ENCODE results near the gene TANGO6. TPM values are rescaled to one million over a fixed set of nuclear protein-coding genes. Genes with fewer than 3 reads are reported as not detected.

TANGO6 gene
- total RNA-seq, 2 donors from 2014 or later = 20.0 to 24.8 TPM

GRCh38 chr16:68993885-68994284, 150.6 kb downstream of the TANGO6 start:
- DNase-seq = no peak
- H3K36me3 Mint-ChIP-seq (ENCODE audit: insufficient read depth in 2 of 2) = no peaks in the 10 kb centered on the region
- H3K27me3 Mint-ChIP-seq (ENCODE audit: low read depth) = no peaks in the 10 kb centered on the region
- H3K4me3 Mint-ChIP-seq = no peak overlapping the region
- no peak overlapping the region for H3K27ac Mint-ChIP-seq
- no peaks in the 10 kb centered on the region for H3K9me3 Mint-ChIP-seq
- ATAC-seq (replicated peaks in 1 of 2) = no peak
- H3K4me1 Mint-ChIP-seq (ENCODE audit: low read depth) = no peaks in the 10 kb centered on the region

- Mint-ChIP-seq H3K27me3 (ENCODE audit: low read depth) (no peaks in the 10 kb centered on the region), H3K9me3 (no peaks in the 10 kb centered on the region), H3K36me3 (ENCODE audit: insufficient read depth in 2 of 2) (no peaks in the 10 kb centered on the region), H3K4me1 (ENCODE audit: low read depth) (no peaks in the 10 kb centered on the region), H3K27ac (no peak overlapping the region), H3K4me3 (no peak overlapping the region)
- ATAC-seq (replicated peaks in 1 of 2) (no peak), DNase-seq (no peak)
Measured at GRCh38 chr16:68994324-68994723, 151.0 kb downstream of the TANGO6 start.

- ATAC-seq (replicated peaks in 1 of 2) (no peak), DNase-seq (no peak)
- Mint-ChIP-seq H3K27ac (no peak overlapping the region), H3K27me3 (ENCODE audit: low read depth) (no peaks in the 10 kb centered on the region), H3K36me3 (ENCODE audit: insufficient read depth in 2 of 2) (no peaks in the 10 kb centered on the region), H3K4me3 (no peak overlapping the region), H3K4me1 (ENCODE audit: low read depth) (no peaks in the 10 kb centered on the region), H3K9me3 (no peaks in the 10 kb centered on the region)
Measured at GRCh38 chr16:68995011-68995504, 151.7 kb downstream of the TANGO6 start.

GRCh38 chr16:68997564-68997963, 154.2 kb downstream of the TANGO6 start:
- ATAC-seq (replicated peaks in 1 of 2) (no peak), DNase-seq (no peak)
- peaks cover 2 to 13% of the 10 kb centered on the region in 2 donors for H3K36me3 Mint-ChIP-seq (ENCODE audit: insufficient read depth in 2 of 2)
- H3K27me3 Mint-ChIP-seq (ENCODE audit: low read depth) = no peaks in the 10 kb centered on the region
- H3K27ac Mint-ChIP-seq = no peak overlapping the region
- peaks cover 0 to 2% of the 10 kb centered on the region in 2 donors for H3K9me3 Mint-ChIP-seq
- H3K4me1 Mint-ChIP-seq (ENCODE audit: low read depth) = no peaks in the 10 kb centered on the region
- no peak overlapping the region for H3K4me3 Mint-ChIP-seq

GRCh38 chr16:68999114-68999513, 155.8 kb downstream of the TANGO6 start:
- Mint-ChIP-seq H3K36me3 (ENCODE audit: insufficient read depth in 2 of 2) (peaks cover 5 to 21% of the 10 kb centered on the region in 2 donors), H3K4me3 (no peak overlapping the region), H3K4me1 (ENCODE audit: low read depth) (no peaks in the 10 kb centered on the region), H3K9me3 (peaks cover 0 to 4% of the 10 kb centered on the region in 2 donors), H3K27ac (no peak overlapping the region), H3K27me3 (ENCODE audit: low read depth) (no peaks in the 10 kb centered on the region)
- DNase-seq (no peak), ATAC-seq (replicated peaks in 1 of 2) (no peak)

- DNase-seq (no peak), ATAC-seq (replicated peaks in 1 of 2) (no peak)
- no peaks in the 10 kb centered on the region for H3K27me3 Mint-ChIP-seq (ENCODE audit: low read depth)
- H3K4me1 Mint-ChIP-seq (ENCODE audit: low read depth) = no peaks in the 10 kb centered on the region
- no peak overlapping the region for H3K27ac Mint-ChIP-seq
- no peak overlapping the region for H3K4me3 Mint-ChIP-seq
- H3K9me3 Mint-ChIP-seq = peaks cover 0 to 4% of the 10 kb centered on the region in 2 donors
- peaks cover 5 to 21% of the 10 kb centered on the region in 2 donors for H3K36me3 Mint-ChIP-seq (ENCODE audit: insufficient read depth in 2 of 2)
Measured at GRCh38 chr16:69003500-69003899, 160.2 kb downstream of the TANGO6 start.

GRCh38 chr16:69005641-69006355, 162.5 kb downstream of the TANGO6 start:
- H3K4me3 Mint-ChIP-seq = no peak overlapping the region
- no peaks in the 10 kb centered on the region for H3K4me1 Mint-ChIP-seq (ENCODE audit: low read depth)
- no peak for DNase-seq
- peaks cover 5 to 19% of the 10 kb centered on the region in 2 donors for H3K36me3 Mint-ChIP-seq (ENCODE audit: insufficient read depth in 2 of 2)
- H3K9me3 Mint-ChIP-seq = peaks cover 0 to 4% of the 10 kb centered on the region in 2 donors
- no peak overlapping the region for H3K27ac Mint-ChIP-seq
- no peak for ATAC-seq (replicated peaks in 1 of 2)
- H3K27me3 Mint-ChIP-seq (ENCODE audit: low read depth) = no peaks in the 10 kb centered on the region

- H3K27ac Mint-ChIP-seq = no peak overlapping the region
- no peak for ATAC-seq (replicated peaks in 1 of 2)
Measured at GRCh38 chr16:69012906-69013305, 169.6 kb downstream of the TANGO6 start.

GRCh38 chr16:69013991-69014390, 170.7 kb downstream of the TANGO6 start:
- H3K4me1 Mint-ChIP-seq (ENCODE audit: low read depth) = peaks cover 11% of the 10 kb centered on the region
- H3K4me3 Mint-ChIP-seq = no peak overlapping the region
- no peak overlapping the region for H3K27ac Mint-ChIP-seq
- DNase-seq (no peak), ATAC-seq (replicated peaks in 1 of 2) (no peak)
- H3K36me3 Mint-ChIP-seq (ENCODE audit: insufficient read depth in 2 of 2) = no peaks in the 10 kb centered on the region
- H3K9me3 Mint-ChIP-seq = no peaks in the 10 kb centered on the region
- H3K27me3 Mint-ChIP-seq (ENCODE audit: low read depth) = no peaks in the 10 kb centered on the region

More at GRCh38 chr16:69012906-69013305, 169.6 kb downstream of the TANGO6 start:
- Mint-ChIP-seq H3K27me3 (ENCODE audit: low read depth) (no peaks in the 10 kb centered on the region), H3K9me3 (no peaks in the 10 kb centered on the region), H3K36me3 (ENCODE audit: insufficient read depth in 2 of 2) (no peaks in the 10 kb centered on the region), H3K4me1 (ENCODE audit: low read depth) (peaks cover 11% of the 10 kb centered on the region), H3K4me3 (no peak overlapping the region)
- DNase-seq = no peak

GRCh38 chr16:69014811-69015210, 171.5 kb downstream of the TANGO6 start:
- H3K4me1 Mint-ChIP-seq (ENCODE audit: low read depth) = peaks cover 11% of the 10 kb centered on the region

GRCh38 chr16:69017036-69017783, 173.9 kb downstream of the TANGO6 start:
- DNase-seq (peak in 1 of 2 donors; percentile 2), ATAC-seq (replicated peaks in 1 of 2) (peak; percentile 21 to 31)
- Mint-ChIP-seq H3K4me3 (no peak overlapping the region), H3K27me3 (ENCODE audit: low read depth) (no peaks in the 10 kb centered on the region), H3K4me1 (ENCODE audit: low read depth) (peaks cover 11% of the 10 kb centered on the region), H3K36me3 (ENCODE audit: insufficient read depth in 2 of 2) (no peaks in the 10 kb centered on the region), H3K9me3 (no peaks in the 10 kb centered on the region), H3K27ac (no peak overlapping the region)

More at GRCh38 chr16:69014811-69015210, 171.5 kb downstream of the TANGO6 start:
- Mint-ChIP-seq H3K36me3 (ENCODE audit: insufficient read depth in 2 of 2) (no peaks in the 10 kb centered on the region), H3K27me3 (ENCODE audit: low read depth) (no peaks in the 10 kb centered on the region), H3K27ac (no peak overlapping the region), H3K9me3 (no peaks in the 10 kb centered on the region), H3K4me3 (no peak overlapping the region)
- no peak for DNase-seq
- no peak for ATAC-seq (replicated peaks in 1 of 2)

- H3K27ac Mint-ChIP-seq = no peak overlapping the region
- H3K4me1 Mint-ChIP-seq (ENCODE audit: low read depth) = peaks cover 11% of the 10 kb centered on the region
- no peak for ATAC-seq (replicated peaks in 1 of 2)
- H3K36me3 Mint-ChIP-seq (ENCODE audit: insufficient read depth in 2 of 2) = peaks cover 0 to 3% of the 10 kb centered on the region in 2 donors
- no peak for DNase-seq
- H3K4me3 Mint-ChIP-seq = no peak overlapping the region
- no peaks in the 10 kb centered on the region for H3K27me3 Mint-ChIP-seq (ENCODE audit: low read depth)
- no peaks in the 10 kb centered on the region for H3K9me3 Mint-ChIP-seq
Measured at GRCh38 chr16:69019811-69020210, 176.5 kb downstream of the TANGO6 start.

GRCh38 chr16:69029121-69029520, 185.8 kb downstream of the TANGO6 start:
- ATAC-seq (replicated peaks in 1 of 2) (no peak), DNase-seq (no peak)
- no peaks in the 10 kb centered on the region for H3K27me3 Mint-ChIP-seq (ENCODE audit: low read depth)
- H3K4me3 Mint-ChIP-seq = no peak overlapping the region
- H3K27ac Mint-ChIP-seq = no peak overlapping the region
- peaks cover 1 to 4% of the 10 kb centered on the region in 2 donors for H3K36me3 Mint-ChIP-seq (ENCODE audit: insufficient read depth in 2 of 2)
- no peaks in the 10 kb centered on the region for H3K4me1 Mint-ChIP-seq (ENCODE audit: low read depth)
- H3K9me3 Mint-ChIP-seq = no peaks in the 10 kb centered on the region

All from activated T-cell treated with anti-CD3 and anti-CD28 coated beads, Interleukin-2, amount 50 U/mL, for 72 hours (primary cell).